ENCODE data around the gene VPS54.

DNA sequence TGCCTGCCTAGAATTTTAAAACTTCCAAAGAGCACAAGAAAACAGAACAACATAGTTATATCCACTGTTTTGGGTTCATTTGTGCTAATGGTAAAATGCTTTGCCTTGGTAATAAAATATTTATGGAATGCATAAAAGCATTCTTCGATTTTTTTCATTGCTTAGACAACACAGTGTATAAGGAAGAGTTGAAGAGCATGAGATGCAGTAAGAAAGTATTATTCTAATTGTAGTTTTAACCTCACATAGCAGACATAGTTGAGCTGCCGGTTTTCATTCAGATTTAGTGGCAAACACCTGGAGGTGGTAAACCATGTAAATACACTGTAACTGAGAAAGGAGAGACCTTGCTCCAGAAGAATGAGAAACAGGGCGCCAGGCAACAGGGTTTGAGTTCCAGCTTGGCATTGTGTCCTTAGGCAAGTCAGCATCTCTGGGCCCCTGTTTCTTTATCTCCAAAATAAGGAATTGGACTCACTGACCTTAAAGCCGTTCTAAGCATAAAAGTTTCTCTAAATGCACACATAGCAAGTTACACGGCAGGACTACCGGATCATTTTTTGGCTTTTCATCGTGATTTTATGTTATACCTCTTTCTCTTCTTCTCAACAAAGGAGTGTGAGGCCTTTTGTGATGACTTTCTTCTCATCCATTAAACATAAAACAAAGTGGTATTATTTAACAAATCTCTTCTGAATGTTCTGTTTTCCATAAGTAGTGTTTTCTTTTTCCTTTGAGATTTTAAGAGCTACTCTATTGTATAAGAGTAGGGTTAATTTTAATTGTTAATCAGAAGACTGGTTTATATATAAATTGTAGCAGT, 169.6 kb downstream of the VPS54 start:
- TF ChIP-seq, protein P1, sequence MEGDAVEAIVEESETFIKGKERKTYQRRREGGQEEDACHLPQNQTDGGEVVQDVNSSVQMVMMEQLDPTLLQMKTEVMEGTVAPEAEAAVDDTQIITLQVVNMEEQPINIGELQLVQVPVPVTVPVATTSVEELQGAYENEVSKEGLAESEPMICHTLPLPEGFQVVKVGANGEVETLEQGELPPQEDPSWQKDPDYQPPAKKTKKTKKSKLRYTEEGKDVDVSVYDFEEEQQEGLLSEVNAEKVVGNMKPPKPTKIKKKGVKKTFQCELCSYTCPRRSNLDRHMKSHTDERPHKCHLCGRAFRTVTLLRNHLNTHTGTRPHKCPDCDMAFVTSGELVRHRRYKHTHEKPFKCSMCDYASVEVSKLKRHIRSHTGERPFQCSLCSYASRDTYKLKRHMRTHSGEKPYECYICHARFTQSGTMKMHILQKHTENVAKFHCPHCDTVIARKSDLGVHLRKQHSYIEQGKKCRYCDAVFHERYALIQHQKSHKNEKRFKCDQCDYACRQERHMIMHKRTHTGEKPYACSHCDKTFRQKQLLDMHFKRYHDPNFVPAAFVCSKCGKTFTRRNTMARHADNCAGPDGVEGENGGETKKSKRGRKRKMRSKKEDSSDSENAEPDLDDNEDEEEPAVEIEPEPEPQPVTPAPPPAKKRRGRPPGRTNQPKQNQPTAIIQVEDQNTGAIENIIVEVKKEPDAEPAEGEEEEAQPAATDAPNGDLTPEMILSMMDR (IDR thresholded peaks at IDR 0.05) = no peak
- no peak for TF ChIP-seq ZFX (IDR thresholded peaks at IDR 0.05; ENCODE audit: borderline replicate concordance)
